Measurements from ENCODE around the gene EPHB3. TPM values are rescaled to one million over a fixed set of nuclear protein-coding genes. Genes with fewer than 3 reads are reported as not detected.

EPHB3 gene
- polyA plus RNA-seq, 1 of the 3 experiments (the other 2 are of a cell fraction): 4.2 TPM

DNA sequence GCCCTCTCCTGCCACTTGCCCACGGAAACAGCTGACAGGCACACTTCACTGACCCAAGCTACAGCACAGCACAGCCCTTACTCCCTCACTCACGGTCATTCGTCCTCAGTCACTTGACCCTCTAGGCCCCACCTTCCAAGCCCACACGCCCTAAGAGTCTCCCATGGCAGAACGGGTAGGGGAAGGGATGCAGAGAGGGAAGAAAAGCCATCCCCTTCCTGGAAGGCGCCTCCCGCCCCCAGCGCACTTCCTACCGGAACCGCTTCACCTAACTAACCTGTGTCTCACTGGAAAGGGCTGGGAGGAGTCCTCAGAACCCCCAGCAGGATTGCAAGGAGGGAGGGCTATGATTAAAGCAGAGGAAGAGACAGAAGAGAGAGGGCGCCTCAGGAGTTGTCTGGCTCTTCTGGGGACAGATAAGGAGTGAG is 22.9 kb downstream of the EPHB3 start:
- no peak overlapping the region for H2AFZ ChIP-seq (ENCODE audit: low read depth)
- H3K27me3 ChIP-seq (ENCODE audit: insufficient read depth): no peaks in the 10 kb centered on the region
- H3F3A ChIP-seq (replicated peaks; ENCODE audit: insufficient read depth): no peaks in the 10 kb centered on the region
- no peaks in the 10 kb centered on the region for H3K79me2 ChIP-seq (ENCODE audit: insufficient read depth)
- H4K20me1 ChIP-seq (ENCODE audit: insufficient read depth): no peaks in the 10 kb centered on the region
- DNase-seq: no peak
- POLR2A ChIA-PET: interaction anchor here (0.6 kb wide), 1 partner anchor 22 kb away, joined by 3 read pairs; no protein-coding TSS in a partner anchor
- H3K4me1 ChIP-seq (ENCODE audit: control insufficient read depth in 1 of 2, insufficient read depth in 2 of 2, low read depth in 1 of 2, low read length in 1 of 2): no peaks in the 10 kb centered on the region; a peak in 1 of 4 replicates
- 0 out of 2 replicates have a peak, but pooled peaks have one; percentile 20 for TF ChIP-seq RFX5 (IDR thresholded peaks at IDR 0.05; ENCODE audit: low read length)
- TF ChIP-seq, protein P1, sequence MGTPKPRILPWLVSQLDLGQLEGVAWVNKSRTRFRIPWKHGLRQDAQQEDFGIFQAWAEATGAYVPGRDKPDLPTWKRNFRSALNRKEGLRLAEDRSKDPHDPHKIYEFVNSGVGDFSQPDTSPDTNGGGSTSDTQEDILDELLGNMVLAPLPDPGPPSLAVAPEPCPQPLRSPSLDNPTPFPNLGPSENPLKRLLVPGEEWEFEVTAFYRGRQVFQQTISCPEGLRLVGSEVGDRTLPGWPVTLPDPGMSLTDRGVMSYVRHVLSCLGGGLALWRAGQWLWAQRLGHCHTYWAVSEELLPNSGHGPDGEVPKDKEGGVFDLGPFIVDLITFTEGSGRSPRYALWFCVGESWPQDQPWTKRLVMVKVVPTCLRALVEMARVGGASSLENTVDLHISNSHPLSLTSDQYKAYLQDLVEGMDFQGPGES (IDR thresholded peaks at IDR 0.05; ENCODE audit: low read depth, low read length): no peak
- H3K4me3 ChIP-seq (ENCODE audit: low read depth in 2 of 2, low read length in 1 of 2): no peak overlapping the region
- 97% methylated on average over 11 of the region's 11 CpGs for WGBS (ENCODE audit: low lambda C conversion rate)
- H3K4me2 ChIP-seq: no peak overlapping the region
- H3K9ac ChIP-seq: no peak overlapping the region
- H3K9me3 ChIP-seq: no peaks in the 10 kb centered on the region
- H3K36me3 ChIP-seq (replicated peaks in 1 of 2; ENCODE audit: control insufficient read depth in 1 of 2, insufficient read depth in 2 of 2, low read length in 1 of 2): peaks cover 0 to 28% of the 10 kb centered on the region in 2 experiments
- CTCF ChIA-PET: interaction anchor here (2.0 to 2.7 kb wide), 4 partner anchors 8 to 63 kb away, joined by 4 to 12 read pairs (median 10); partner anchors contain the start of gene EPHB3
- H3K9me2 ChIP-seq: no peaks in the 10 kb centered on the region
- H3K27ac ChIP-seq (ENCODE audit: low read depth in 2 of 2, low read length in 1 of 2): no peak overlapping the region

DNA sequence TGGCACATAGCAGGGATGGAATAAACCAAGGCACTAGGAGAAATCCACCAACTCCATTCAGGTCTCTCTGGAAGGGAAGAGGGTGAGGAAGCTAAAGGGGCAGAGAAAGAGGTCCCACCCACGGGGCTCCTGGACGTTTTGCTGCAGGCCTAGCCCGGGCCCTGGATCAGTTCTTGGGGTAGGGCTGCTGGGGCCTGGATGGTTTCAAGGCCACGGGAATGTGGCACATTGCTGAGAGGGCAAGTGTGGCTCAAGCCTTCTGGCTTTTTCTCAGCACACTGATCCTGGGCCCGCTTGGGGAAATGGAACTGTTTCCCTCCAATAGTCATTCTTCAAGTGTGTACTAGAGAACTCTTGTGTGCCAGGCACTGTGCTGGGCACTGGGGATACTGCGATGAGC is 24.0 kb downstream of the EPHB3 start:
- ChIA-PET CTCF (interaction anchor here (2.0 to 2.5 kb wide), 3 partner anchors 11 to 62 kb away, joined by 4 to 11 read pairs (median 9); partner anchors contain the start of gene EPHB3), POLR2A (interaction anchor here (1.4 kb wide), 1 partner anchor 11 kb away, joined by 3 read pairs; no protein-coding TSS in a partner anchor)
- TF ChIP-seq FOXJ3 (CRISPR knock-in tag; IDR thresholded peaks at IDR 0.05) (no peak), GABPA (IDR thresholded peaks at IDR 0.05; ENCODE audit: low read depth) (no peak), FOSL2 (IDR thresholded peaks at IDR 0.05; ENCODE audit: borderline replicate concordance, low read depth) (no peak), RXRA (IDR thresholded peaks at IDR 0.05; ENCODE audit: borderline replicate concordance, low read depth) (no peak), CHD2 (IDR thresholded peaks at IDR 0.05; ENCODE audit: low read length, partially characterized antibody) (no peak), RAD21 (IDR thresholded peaks at IDR 0.05; ENCODE audit: low read length) (no peak), YY1 (IDR thresholded peaks at IDR 0.05; ENCODE audit: low read depth) (no peak), TAF1 (IDR thresholded peaks at IDR 0.05; ENCODE audit: borderline replicate concordance, low read depth, low read length) (no peak), POLR2AphosphoS5 (IDR thresholded peaks at IDR 0.05; ENCODE audit: low read depth, low read length) (no peak), EZH2phosphoT487 (IDR thresholded peaks at IDR 0.05; ENCODE audit: borderline replicate concordance, low read depth) (no peak), MXI1 (IDR thresholded peaks at IDR 0.05; ENCODE audit: low read depth, low read length) (no peak), ELF1 (IDR thresholded peaks at IDR 0.05) (no peak), RCOR1 (IDR thresholded peaks at IDR 0.05; ENCODE audit: low read length) (no peak), SMC3 (IDR thresholded peaks at IDR 0.05; ENCODE audit: low read depth, low read length) (no peak)
- TF ChIP-seq, protein P2, sequence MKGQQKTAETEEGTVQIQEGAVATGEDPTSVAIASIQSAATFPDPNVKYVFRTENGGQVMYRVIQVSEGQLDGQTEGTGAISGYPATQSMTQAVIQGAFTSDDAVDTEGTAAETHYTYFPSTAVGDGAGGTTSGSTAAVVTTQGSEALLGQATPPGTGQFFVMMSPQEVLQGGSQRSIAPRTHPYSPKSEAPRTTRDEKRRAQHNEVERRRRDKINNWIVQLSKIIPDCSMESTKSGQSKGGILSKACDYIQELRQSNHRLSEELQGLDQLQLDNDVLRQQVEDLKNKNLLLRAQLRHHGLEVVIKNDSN (IDR thresholded peaks at IDR 0.05; ENCODE audit: borderline replicate concordance, low read depth): no peak
- TF ChIP-seq, protein P3, sequence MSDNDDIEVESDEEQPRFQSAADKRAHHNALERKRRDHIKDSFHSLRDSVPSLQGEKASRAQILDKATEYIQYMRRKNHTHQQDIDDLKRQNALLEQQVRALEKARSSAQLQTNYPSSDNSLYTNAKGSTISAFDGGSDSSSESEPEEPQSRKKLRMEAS (IDR thresholded peaks at IDR 0.05; ENCODE audit: low read depth): no peak
- TF ChIP-seq, protein P4, sequence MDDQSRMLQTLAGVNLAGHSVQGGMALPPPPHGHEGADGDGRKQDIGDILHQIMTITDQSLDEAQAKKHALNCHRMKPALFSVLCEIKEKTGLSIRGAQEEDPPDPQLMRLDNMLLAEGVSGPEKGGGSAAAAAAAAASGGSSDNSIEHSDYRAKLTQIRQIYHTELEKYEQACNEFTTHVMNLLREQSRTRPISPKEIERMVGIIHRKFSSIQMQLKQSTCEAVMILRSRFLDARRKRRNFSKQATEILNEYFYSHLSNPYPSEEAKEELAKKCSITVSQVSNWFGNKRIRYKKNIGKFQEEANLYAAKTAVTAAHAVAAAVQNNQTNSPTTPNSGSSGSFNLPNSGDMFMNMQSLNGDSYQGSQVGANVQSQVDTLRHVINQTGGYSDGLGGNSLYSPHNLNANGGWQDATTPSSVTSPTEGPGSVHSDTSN (IDR thresholded peaks at IDR 0.05): no peak
- TF ChIP-seq, protein P5, sequence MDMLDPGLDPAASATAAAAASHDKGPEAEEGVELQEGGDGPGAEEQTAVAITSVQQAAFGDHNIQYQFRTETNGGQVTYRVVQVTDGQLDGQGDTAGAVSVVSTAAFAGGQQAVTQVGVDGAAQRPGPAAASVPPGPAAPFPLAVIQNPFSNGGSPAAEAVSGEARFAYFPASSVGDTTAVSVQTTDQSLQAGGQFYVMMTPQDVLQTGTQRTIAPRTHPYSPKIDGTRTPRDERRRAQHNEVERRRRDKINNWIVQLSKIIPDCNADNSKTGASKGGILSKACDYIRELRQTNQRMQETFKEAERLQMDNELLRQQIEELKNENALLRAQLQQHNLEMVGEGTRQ (IDR thresholded peaks at IDR 0.05; ENCODE audit: borderline replicate concordance, low read depth, low read length): no peak
- TF ChIP-seq, protein P6, sequence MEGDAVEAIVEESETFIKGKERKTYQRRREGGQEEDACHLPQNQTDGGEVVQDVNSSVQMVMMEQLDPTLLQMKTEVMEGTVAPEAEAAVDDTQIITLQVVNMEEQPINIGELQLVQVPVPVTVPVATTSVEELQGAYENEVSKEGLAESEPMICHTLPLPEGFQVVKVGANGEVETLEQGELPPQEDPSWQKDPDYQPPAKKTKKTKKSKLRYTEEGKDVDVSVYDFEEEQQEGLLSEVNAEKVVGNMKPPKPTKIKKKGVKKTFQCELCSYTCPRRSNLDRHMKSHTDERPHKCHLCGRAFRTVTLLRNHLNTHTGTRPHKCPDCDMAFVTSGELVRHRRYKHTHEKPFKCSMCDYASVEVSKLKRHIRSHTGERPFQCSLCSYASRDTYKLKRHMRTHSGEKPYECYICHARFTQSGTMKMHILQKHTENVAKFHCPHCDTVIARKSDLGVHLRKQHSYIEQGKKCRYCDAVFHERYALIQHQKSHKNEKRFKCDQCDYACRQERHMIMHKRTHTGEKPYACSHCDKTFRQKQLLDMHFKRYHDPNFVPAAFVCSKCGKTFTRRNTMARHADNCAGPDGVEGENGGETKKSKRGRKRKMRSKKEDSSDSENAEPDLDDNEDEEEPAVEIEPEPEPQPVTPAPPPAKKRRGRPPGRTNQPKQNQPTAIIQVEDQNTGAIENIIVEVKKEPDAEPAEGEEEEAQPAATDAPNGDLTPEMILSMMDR (IDR thresholded peaks at IDR 0.05): no peak
- Histone ChIP-seq H3K4me2 (no peak overlapping the region), H3K79me2 (ENCODE audit: insufficient read depth) (no peaks in the 10 kb centered on the region), H4K20me1 (ENCODE audit: insufficient read depth) (no peaks in the 10 kb centered on the region), H3K9ac (no peak overlapping the region), H3K4me1 (ENCODE audit: control insufficient read depth in 1 of 2, insufficient read depth in 2 of 2, low read depth in 1 of 2, low read length in 1 of 2) (peaks cover under 1 to 1% of the 10 kb centered on the region in 2 experiments; a peak in 2 of 4 replicates), H3K9me3 (no peaks in the 10 kb centered on the region), H2AFZ (ENCODE audit: low read depth) (no peak overlapping the region), H3K27me3 (ENCODE audit: insufficient read depth) (no peaks in the 10 kb centered on the region), H3K4me3 (ENCODE audit: low read depth in 2 of 2, low read length in 1 of 2) (no peak overlapping the region), H3F3A (replicated peaks; ENCODE audit: insufficient read depth) (no peaks in the 10 kb centered on the region), H3K36me3 (replicated peaks in 1 of 2; ENCODE audit: control insufficient read depth in 1 of 2, insufficient read depth in 2 of 2, low read length in 1 of 2) (peaks cover 0 to 17% of the 10 kb centered on the region in 2 experiments), H3K27ac (ENCODE audit: low read depth in 2 of 2, low read length in 1 of 2) (no peak overlapping the region), H3K9me2 (no peaks in the 10 kb centered on the region)
- WGBS (ENCODE audit: low lambda C conversion rate): 83% methylated on average over 6 of the region's 6 CpGs
- DNase-seq: no peak

All from SK-N-SH (cell line).